ENCODE results near the gene OBSCN. TPM values are rescaled to one million over a fixed set of nuclear protein-coding genes. Genes with fewer than 3 reads are reported as not detected.

Gene OBSCN
- total RNA-seq, 1 experiment from 2014 or later: 33.3 TPM

GRCh38 chr1:228267962-228268880 lies 60.4 kb downstream of the OBSCN start:
- Mint-ChIP-seq H3K27me3 (ENCODE audit: low read depth) (no peaks in the 10 kb centered on the region; the same call in 1 of the 2 replicates), H3K27ac (peak overlapping the region in 1 of 3 experiments; percentile 49; a peak in 1 of 7 replicates), H3K36me3 (ENCODE audit: insufficient read depth in 1 of 3, low read depth in 3 of 3) (peaks cover 3 to 4% (median 3%) of the 10 kb centered on the region in 3 experiments; a peak in 3 of 7 replicates), H3K4me3 (no peak overlapping the region), H3K9me3 (no peaks in the 10 kb centered on the region), H3K4me1 (peaks cover 0 to 12% of the 10 kb centered on the region in 2 experiments; a peak in 2 of 4 replicates)
- H3K56ac ChIP-seq (ENCODE audit: insufficient read length, low read depth, low read length): no peak overlapping the region
- H2AFZ ChIP-seq (ENCODE audit: low read length): no peak overlapping the region
- no peaks in the 10 kb centered on the region for H3K23me2 ChIP-seq (ENCODE audit: insufficient read length, low read depth, low read length, poor library complexity, severe bottlenecking)
- H4K5ac ChIP-seq (ENCODE audit: insufficient read length, low read depth, low read length): no peak overlapping the region
- H4K20me1 ChIP-seq (ENCODE audit: control insufficient read depth, insufficient read depth, insufficient read length): no peaks in the 10 kb centered on the region
- no peak overlapping the region; the same call in 1 of the 2 replicates for H3K14ac ChIP-seq (ENCODE audit: insufficient read depth, low read length)
- no peaks in the 10 kb centered on the region for H3K79me1 ChIP-seq (ENCODE audit: insufficient read depth, low read depth, low read length, poor library complexity, severe bottlenecking)
- no peak overlapping the region for H4K91ac ChIP-seq (ENCODE audit: insufficient read length, low read depth, low read length)
- DNase-seq: peak; percentile 45
- H2BK120ac ChIP-seq (ENCODE audit: low read depth, low read length, poor library complexity, severe bottlenecking): no peak overlapping the region
- H3K4me2 ChIP-seq (ENCODE audit: insufficient read depth, insufficient read length, low read length): no peak overlapping the region
- H2BK15ac ChIP-seq (ENCODE audit: low read depth, low read length): no peak overlapping the region
- no peaks in the 10 kb centered on the region for H3K9me3 ChIP-seq (ENCODE audit: control insufficient read depth, low read depth, low read length)
- no peak overlapping the region for H3T11ph ChIP-seq (ENCODE audit: low read length)
- H3K79me2 ChIP-seq (ENCODE audit: insufficient read depth, low read length): no peaks in the 10 kb centered on the region
- H3K27me3 ChIP-seq (ENCODE audit: insufficient read depth, low read length): no peaks in the 10 kb centered on the region
- H2BK5ac ChIP-seq (ENCODE audit: insufficient read length, low read length): no peak overlapping the region
- TF ChIP-seq CTCF (conservative IDR thresholded peaks at IDR 0.05): peak; percentile 34; the same call in 1 of the 3 replicates
- no peak overlapping the region for H3K18ac ChIP-seq (ENCODE audit: insufficient read length, low read depth, low read length)
- no peak overlapping the region for H3K23ac ChIP-seq (ENCODE audit: insufficient read length, low read depth, low read length)
- no peak overlapping the region for H2BK20ac ChIP-seq (ENCODE audit: low read depth, low read length, poor library complexity, severe bottlenecking)
- H4K8ac ChIP-seq (replicated peaks; ENCODE audit: insufficient read length, low read depth, low read length): no peak overlapping the region
- no peak overlapping the region for H2BK12ac ChIP-seq (ENCODE audit: insufficient read length, low read depth, low read length)
- no peak overlapping the region for H3K4ac ChIP-seq (ENCODE audit: low read depth, low read length)
- no peak overlapping the region for H3K27ac ChIP-seq (ENCODE audit: insufficient read length, low read depth, low read length)
- no CpG with 5 or more reads among the region's 22 CpGs for WGBS (ENCODE audit: extremely low coverage, insufficient read length, low lambda C conversion rate)
- no peaks in the 10 kb centered on the region for H3K4me1 ChIP-seq (ENCODE audit: insufficient read depth, low read length)
- H3K9ac ChIP-seq (ENCODE audit: extremely low read depth, insufficient read length, low read length): no peak overlapping the region
- H2AK5ac ChIP-seq (ENCODE audit: insufficient read length, low read length): no peak overlapping the region

Data from H9 (cell line).